ENCODE results near the gene CALML3. TPM values are rescaled to one million over a fixed set of nuclear protein-coding genes. Genes with fewer than 3 reads are reported as not detected.

CALML3 gene
- polyA plus RNA-seq, 3 donors: 0.06 to 0.11 TPM; not detected in 1

DNA sequence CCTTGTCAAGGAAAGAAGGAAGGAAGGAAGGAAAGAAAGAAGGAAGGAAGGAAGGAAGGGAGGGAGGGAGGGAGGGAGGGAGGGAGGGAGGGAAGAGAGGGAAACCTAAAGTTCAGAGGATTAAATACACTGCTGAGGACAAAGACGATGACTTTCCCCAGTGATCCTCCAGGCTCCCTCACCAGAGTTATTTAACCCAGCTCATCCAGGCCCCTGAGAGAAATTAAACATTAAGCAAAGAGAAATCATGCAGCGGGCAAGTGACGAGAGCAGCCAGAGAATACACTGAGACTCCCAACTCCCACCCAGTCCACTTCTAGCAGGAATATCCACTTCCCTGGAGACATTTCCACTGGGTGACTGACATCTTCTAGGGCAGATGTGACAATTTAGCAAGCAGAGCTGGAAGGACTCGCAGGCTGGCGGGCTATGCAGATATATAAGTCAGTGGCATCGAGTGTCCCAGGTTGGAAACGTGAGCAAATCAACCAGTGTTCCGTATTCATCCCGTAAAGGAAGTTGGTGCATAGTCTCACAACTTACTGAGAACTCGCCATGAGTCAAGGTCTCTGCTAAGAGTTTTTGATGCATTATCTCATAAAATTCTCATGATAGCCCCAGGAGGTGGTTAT lies 48.7 kb downstream of the CALML3 start:
- no peak for DNase-seq (ENCODE audit: extremely low read depth in 1 of 11, low read depth in 9 of 11, low spot score in 4 of 11)

DNA sequence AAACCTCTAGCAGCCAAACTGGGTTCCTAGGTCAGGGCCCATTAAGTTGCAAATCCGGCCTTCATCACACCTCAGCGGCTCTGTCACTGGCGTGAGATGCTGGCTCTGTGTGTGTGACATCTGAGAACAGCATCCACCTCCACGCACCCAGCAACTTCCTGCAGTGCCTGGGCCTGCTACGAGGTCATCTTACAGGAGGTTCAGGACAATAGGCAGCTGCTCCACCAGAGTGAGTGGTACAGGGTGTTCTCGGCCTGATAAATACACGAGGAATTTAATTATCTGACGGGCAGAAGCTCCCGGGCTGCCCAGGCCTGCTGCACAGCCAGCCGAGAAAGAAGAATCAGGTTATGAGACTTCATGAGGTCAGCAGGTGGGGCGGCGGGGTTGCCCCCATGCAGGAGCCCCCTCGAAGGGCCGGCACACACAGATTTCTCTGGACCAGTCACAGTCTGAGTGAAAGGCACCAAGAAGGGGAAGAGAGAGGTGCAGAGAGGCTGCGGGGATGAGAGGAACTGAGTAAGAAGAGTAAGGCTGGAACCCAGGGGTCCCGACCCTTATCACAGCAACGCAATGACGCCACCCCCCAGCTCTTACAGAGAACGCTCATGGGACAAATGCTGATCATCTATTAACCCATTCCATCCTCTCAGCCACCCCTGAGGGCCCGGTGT lies 49.3 kb downstream of the CALML3 start:
- DNase-seq (ENCODE audit: extremely low read depth in 1 of 11, low read depth in 9 of 11, low spot score in 4 of 11): no peak

DNA sequence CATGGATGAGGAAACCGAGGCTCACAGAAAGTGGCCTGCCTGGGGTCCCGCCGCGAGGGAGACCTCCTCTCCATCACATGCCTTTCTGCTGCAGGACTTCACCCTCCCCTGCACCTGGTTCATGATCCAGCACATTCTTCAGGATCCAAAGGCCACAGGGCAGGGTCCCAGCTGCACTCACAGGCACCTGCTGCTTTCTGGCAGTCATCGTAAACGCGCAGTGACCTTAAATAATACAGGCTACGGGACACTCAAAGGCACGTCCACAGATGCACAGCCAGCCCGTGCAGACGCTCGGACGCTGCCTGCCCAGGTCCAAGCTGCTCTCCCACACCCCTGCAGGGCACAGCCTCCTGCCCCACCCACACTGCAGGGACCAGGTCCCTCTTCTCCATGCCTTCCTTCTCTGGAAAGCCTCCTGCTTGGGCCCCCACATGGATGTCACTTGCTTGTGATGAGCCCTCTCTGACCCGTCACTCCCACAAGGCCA lies 49.9 kb downstream of the CALML3 start:
- no peak for DNase-seq (ENCODE audit: extremely low read depth in 1 of 11, low read depth in 9 of 11, low spot score in 4 of 11)

DNA sequence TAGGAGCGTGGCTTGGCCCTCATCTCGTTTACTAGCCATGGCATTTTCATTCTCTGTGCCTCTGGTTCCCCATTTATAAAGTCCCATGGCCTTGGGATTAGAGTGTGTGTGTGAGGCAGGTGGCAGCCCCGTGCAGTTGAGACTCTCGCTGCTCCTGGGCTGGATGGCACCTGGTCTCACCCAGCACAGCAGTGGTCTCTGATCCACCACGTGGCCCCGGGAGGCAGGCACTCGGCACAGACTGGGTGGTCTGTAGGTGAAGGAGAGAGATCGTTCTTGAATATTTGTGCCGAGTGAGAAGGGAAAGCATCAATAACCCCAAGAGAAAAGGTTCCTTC lies 50.4 kb downstream of the CALML3 start:
- no peak for DNase-seq (ENCODE audit: extremely low read depth in 1 of 11, low read depth in 9 of 11, low spot score in 4 of 11)

DNA sequence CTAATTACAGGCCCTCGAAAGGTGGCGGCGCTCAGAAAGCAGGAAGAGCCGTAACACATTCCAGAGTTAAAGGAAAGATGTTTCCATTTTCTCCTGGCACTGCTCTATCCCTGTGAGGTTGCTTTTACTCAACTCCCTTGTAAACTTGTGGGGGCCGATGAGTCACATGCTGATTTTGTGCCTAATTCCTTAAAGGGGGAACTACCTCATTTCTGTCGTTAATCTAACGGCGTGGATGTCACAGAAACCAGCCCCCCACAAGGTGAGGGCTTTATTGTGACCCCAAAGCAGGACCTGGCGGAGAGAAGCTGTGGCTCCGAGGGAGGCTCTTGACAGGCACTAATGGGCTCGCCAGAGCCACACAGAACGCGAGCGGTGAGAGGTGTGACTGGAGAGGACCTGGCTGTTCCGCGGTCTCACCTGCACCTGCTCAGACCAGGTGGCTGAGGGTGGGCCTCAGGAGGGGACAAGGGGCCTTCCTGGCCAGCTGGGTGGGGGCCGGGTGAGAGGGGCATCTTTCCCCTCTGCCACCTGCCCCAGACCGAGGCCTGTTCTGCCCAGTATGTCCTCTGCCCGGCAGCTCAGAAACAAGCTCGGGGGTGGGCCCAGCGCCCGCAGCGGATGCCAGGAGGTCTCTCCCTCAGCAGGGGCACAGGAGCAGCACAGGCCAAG lies 50.9 kb downstream of the CALML3 start:
- no peak for DNase-seq (ENCODE audit: extremely low read depth in 1 of 11, low read depth in 9 of 11, low spot score in 4 of 11)

DNA sequence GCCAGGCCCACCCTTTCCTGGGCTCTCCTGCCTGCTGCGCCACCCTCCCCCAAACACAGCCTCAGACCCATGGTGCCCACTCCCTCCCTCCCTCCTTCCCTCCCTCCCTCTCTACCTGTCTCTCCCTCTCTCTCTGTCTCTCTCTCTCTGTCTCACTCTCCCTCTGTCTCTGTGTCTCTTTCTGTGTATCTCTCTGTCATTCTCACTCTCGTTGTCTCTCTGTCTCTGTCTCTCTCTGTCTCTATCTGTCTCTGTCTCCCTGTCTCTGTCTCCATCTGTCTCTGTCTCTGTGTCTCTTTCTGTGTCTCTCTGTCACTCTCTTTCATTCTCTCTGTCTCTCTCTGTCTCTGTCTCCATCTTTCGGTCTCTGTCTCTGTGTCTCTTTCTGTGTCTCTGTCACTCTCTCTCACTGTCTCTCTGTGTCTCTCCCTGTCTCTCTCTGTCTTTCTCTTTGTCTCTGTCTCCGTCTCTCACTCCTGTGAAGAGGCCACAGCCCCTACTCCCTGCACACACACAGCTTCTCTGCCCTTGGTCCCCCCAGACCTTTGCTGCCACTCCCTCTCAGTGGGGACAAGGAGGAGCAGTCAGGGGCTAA lies 51.5 kb downstream of the CALML3 start:
- DNase-seq (ENCODE audit: extremely low read depth in 1 of 11, low read depth in 9 of 11, low spot score in 4 of 11): no peak

Other genes starting within 250 kb of the CALML3 start
- gene UCN3, start 160.0 kb upstream of the CALML3 start, polyA plus RNA-seq (ENCODE audit: insufficient read length in 3 of 3): under 1 TPM; 0.30 to 0.45 (median 0.37) TPM
- under 1 TPM; 0.06 to 0.17 (median 0.17) TPM for gene TUBAL3, start 120.1 kb upstream of the CALML3 start, polyA plus RNA-seq (ENCODE audit: insufficient read length in 3 of 3)
- gene NET1, start 112.4 kb upstream of the CALML3 start, polyA plus RNA-seq (ENCODE audit: insufficient read length in 3 of 3): 100 to 1,000 TPM; 122 to 142 (median 133) TPM
- gene CALML5, start 25.4 kb upstream of the CALML3 start, polyA plus RNA-seq (ENCODE audit: insufficient read length in 3 of 3): not detected
- gene ASB13, start 141.6 kb downstream of the CALML3 start, polyA plus RNA-seq (ENCODE audit: insufficient read length in 3 of 3): 10 to 100 TPM; 22.9 to 24.2 (median 23.4) TPM
- gene TASOR2, start 159.9 kb downstream of the CALML3 start, polyA plus RNA-seq (ENCODE audit: insufficient read length in 3 of 3): 10 to 100 TPM; 33.9 to 38.4 (median 35.3) TPM